Right hindlimb (tissue), 1 donor: Measurements from ENCODE around the gene REL.

Experiments
- DNase-seq: peaks from one replicate; pipeline ENCODE4 v3.0.0-alpha.2; 2018

Gene REL

GRCh38 chr2:60966507-60967405, 85.4 kb downstream of the REL start:
- no peak for DNase-seq

GRCh38 chr2:60972889-60973656, 91.7 kb downstream of the REL start:
- DNase-seq = no peak

- DNase-seq = no peak
Observed at GRCh38 chr2:60973705-60974104, 92.3 kb downstream of the REL start.

GRCh38 chr2:60974652-60975051, 93.3 kb downstream of the REL start:
- DNase-seq = no peak
